ENCODE measurements around the gene PPCDC. TPM values are rescaled to one million over a fixed set of nuclear protein-coding genes. Genes with fewer than 3 reads are reported as not detected.
"Not testable (repeated sequence)": the region's sequence is repeated elsewhere in the genome, so short reads cannot be mapped to it uniquely, and the experiment has no call there.

PPCDC gene
- polyA plus RNA-seq, 1 donor (not counting 4 experiments of a cell fraction or from before 2014, with no cell fraction given), result 11.9 TPM

DNA sequence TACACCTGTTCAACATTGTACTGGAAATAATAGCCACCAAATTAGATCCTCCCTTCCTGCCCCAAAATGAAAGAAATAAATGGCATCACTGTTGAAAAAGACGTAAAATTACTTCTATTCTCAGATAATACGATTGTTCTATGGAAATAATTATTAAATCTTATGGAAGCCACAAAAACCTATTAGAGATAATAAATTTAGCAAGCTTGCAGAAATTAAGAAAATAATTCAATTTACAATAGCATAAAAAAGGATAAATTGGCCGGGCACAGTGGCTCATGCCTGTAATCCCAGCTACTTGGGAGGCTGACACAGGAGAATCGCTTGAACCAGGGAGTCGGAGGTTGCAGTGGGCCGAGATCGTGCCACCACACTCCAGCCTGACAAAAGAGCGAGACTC lies 57.8 kb downstream of the PPCDC start:
- dilution Hi-C loops (cut with MboI; ENCODE audit: extremely low pct_ligation_motif_present, low sequenced_read_pairs), result no loop called here
- no peaks in the 10 kb centered on the region for H3K36me3 ChIP-seq (ENCODE audit: control insufficient read depth in 2 of 2, extremely low read depth in 1 of 2, insufficient read depth in 2 of 2, low read length in 2 of 2)
- H2AFZ ChIP-seq (ENCODE audit: control insufficient read depth, low read length), result no peak overlapping the region
- peaks cover 7% of the 10 kb centered on the region for H3K4me1 ChIP-seq (ENCODE audit: control insufficient read depth, extremely low read depth, insufficient read depth, low read length)
- no peaks in the 10 kb centered on the region for H3K79me2 ChIP-seq (ENCODE audit: control insufficient read depth, insufficient read depth, low read length)
- H3K9ac ChIP-seq (ENCODE audit: control insufficient read depth, extremely low read depth, insufficient read depth, low read length), result no peak overlapping the region
- peaks cover 6% of the 10 kb centered on the region for H3K9me3 ChIP-seq (ENCODE audit: control insufficient read depth, low read depth, low read length)
- TF ChIP-seq, protein P1, sequence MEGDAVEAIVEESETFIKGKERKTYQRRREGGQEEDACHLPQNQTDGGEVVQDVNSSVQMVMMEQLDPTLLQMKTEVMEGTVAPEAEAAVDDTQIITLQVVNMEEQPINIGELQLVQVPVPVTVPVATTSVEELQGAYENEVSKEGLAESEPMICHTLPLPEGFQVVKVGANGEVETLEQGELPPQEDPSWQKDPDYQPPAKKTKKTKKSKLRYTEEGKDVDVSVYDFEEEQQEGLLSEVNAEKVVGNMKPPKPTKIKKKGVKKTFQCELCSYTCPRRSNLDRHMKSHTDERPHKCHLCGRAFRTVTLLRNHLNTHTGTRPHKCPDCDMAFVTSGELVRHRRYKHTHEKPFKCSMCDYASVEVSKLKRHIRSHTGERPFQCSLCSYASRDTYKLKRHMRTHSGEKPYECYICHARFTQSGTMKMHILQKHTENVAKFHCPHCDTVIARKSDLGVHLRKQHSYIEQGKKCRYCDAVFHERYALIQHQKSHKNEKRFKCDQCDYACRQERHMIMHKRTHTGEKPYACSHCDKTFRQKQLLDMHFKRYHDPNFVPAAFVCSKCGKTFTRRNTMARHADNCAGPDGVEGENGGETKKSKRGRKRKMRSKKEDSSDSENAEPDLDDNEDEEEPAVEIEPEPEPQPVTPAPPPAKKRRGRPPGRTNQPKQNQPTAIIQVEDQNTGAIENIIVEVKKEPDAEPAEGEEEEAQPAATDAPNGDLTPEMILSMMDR (optimal IDR thresholded peaks at IDR 0.05 in 1 of 3, IDR thresholded peaks at IDR 0.05 in 1 of 3, conservative IDR thresholded peaks at IDR 0.05 in 1 of 3; ENCODE audit: extremely low read depth in 1 of 3, insufficient read depth in 2 of 3, low read length in 3 of 3), result no peak
- TF ChIP-seq EZH2 (IDR thresholded peaks at IDR 0.05; ENCODE audit: low read length), result no peak
- FAIRE-seq (no peak), DNase-seq (ENCODE audit: low read depth, low spot score) (no peak)
- no peaks in the 10 kb centered on the region for H3K27me3 ChIP-seq (ENCODE audit: control insufficient read depth, extremely low read depth, insufficient read depth, low read length)
- H3K27ac ChIP-seq (ENCODE audit: control insufficient read depth, insufficient read depth, low read length), result no peak overlapping the region
- H3K9me1 ChIP-seq (ENCODE audit: control insufficient read depth, extremely low read depth, insufficient read depth, low read length), result no peaks in the 10 kb centered on the region
- H3K4me3 ChIP-seq (ENCODE audit: control insufficient read depth in 2 of 3, extremely low read depth in 1 of 3, insufficient read depth in 2 of 3, low read depth in 1 of 3, low read length in 3 of 3), result no peak overlapping the region
- no peak overlapping the region for H3K4me2 ChIP-seq (ENCODE audit: control insufficient read depth, extremely low read depth, insufficient read depth, low read depth, low read length)
- H4K20me1 ChIP-seq (ENCODE audit: control insufficient read depth, extremely low read depth, insufficient read depth, low read length), result no peaks in the 10 kb centered on the region

GRCh38 chr15:75082689-75083088 lies 59.3 kb downstream of the PPCDC start:
- Histone ChIP-seq H3K9ac (ENCODE audit: control insufficient read depth, extremely low read depth, insufficient read depth, low read length) (no peak overlapping the region), H3K4me2 (ENCODE audit: control insufficient read depth, extremely low read depth, insufficient read depth, low read depth, low read length) (no peak overlapping the region), H3K9me3 (ENCODE audit: control insufficient read depth, low read depth, low read length) (no peaks in the 10 kb centered on the region), H3K27ac (ENCODE audit: control insufficient read depth, insufficient read depth, low read length) (no peak overlapping the region), H3K79me2 (ENCODE audit: control insufficient read depth, insufficient read depth, low read length) (no peaks in the 10 kb centered on the region), H3K4me1 (ENCODE audit: control insufficient read depth, extremely low read depth, insufficient read depth, low read length) (peaks cover 3% of the 10 kb centered on the region), H3K36me3 (ENCODE audit: control insufficient read depth in 2 of 2, extremely low read depth in 1 of 2, insufficient read depth in 2 of 2, low read length in 2 of 2) (no peaks in the 10 kb centered on the region), H4K20me1 (ENCODE audit: control insufficient read depth, extremely low read depth, insufficient read depth, low read length) (no peaks in the 10 kb centered on the region), H3K4me3 (ENCODE audit: control insufficient read depth in 2 of 3, extremely low read depth in 1 of 3, insufficient read depth in 2 of 3, low read depth in 1 of 3, low read length in 3 of 3) (no peak overlapping the region), H3K9me1 (ENCODE audit: control insufficient read depth, extremely low read depth, insufficient read depth, low read length) (no peaks in the 10 kb centered on the region), H2AFZ (ENCODE audit: control insufficient read depth, low read length) (no peak overlapping the region), H3K27me3 (ENCODE audit: control insufficient read depth, extremely low read depth, insufficient read depth, low read length) (no peaks in the 10 kb centered on the region)
- TF ChIP-seq, protein P1 (optimal IDR thresholded peaks at IDR 0.05 in 1 of 3, IDR thresholded peaks at IDR 0.05 in 1 of 3, conservative IDR thresholded peaks at IDR 0.05 in 1 of 3; ENCODE audit: extremely low read depth in 1 of 3, insufficient read depth in 2 of 3, low read length in 3 of 3), result no peak
- TF ChIP-seq EZH2 (IDR thresholded peaks at IDR 0.05; ENCODE audit: low read length), result no peak
- DNase-seq (ENCODE audit: low read depth, low spot score) (no peak), FAIRE-seq (no peak)
- dilution Hi-C loops (cut with MboI; ENCODE audit: extremely low pct_ligation_motif_present, low sequenced_read_pairs), result no loop called here

DNA sequence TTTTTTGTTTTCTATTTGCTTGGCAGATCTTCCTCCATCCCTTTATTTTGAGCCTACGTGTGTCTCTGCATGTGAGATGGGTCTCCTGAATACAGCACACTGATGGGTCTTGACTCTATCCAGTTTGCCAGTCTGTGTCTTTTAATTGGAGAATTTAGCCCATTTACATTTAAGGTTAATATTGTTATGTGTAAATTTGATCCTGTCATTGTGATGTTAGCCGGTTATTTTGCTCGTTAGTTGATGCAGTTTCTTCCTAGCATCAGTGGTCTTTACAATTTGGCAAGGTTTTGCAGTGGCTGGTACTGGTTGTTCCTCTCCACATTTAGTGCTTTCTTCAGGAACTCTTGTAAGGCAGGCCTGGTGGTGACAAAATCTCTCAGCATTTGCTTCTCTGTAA lies 62.3 kb downstream of the PPCDC start:
- DNase-seq (ENCODE audit: low read depth, low spot score); H3K4me1 ChIP-seq (ENCODE audit: control insufficient read depth, extremely low read depth, insufficient read depth, low read length); FAIRE-seq: not testable (repeated sequence)

More for the DNA sequence above, 62.3 kb downstream of the PPCDC start:
- H3K27ac ChIP-seq (ENCODE audit: control insufficient read depth, insufficient read depth, low read length); H4K20me1 ChIP-seq (ENCODE audit: control insufficient read depth, extremely low read depth, insufficient read depth, low read length); H3K27me3 ChIP-seq (ENCODE audit: control insufficient read depth, extremely low read depth, insufficient read depth, low read length); H2AFZ ChIP-seq (ENCODE audit: control insufficient read depth, low read length); H3K9ac ChIP-seq (ENCODE audit: control insufficient read depth, extremely low read depth, insufficient read depth, low read length); H3K79me2 ChIP-seq (ENCODE audit: control insufficient read depth, insufficient read depth, low read length); dilution Hi-C loops (cut with MboI; ENCODE audit: extremely low pct_ligation_motif_present, low sequenced_read_pairs); H3K36me3 ChIP-seq (ENCODE audit: control insufficient read depth in 2 of 2, extremely low read depth in 1 of 2, insufficient read depth in 2 of 2, low read length in 2 of 2); H3K4me2 ChIP-seq (ENCODE audit: control insufficient read depth, extremely low read depth, insufficient read depth, low read depth, low read length); H3K4me3 ChIP-seq (ENCODE audit: control insufficient read depth in 2 of 3, extremely low read depth in 1 of 3, insufficient read depth in 2 of 3, low read depth in 1 of 3, low read length in 3 of 3); H3K9me1 ChIP-seq (ENCODE audit: control insufficient read depth, extremely low read depth, insufficient read depth, low read length); H3K9me3 ChIP-seq (ENCODE audit: control insufficient read depth, low read depth, low read length): not testable (repeated sequence)

Measured in keratinocyte (primary cell).